Measurements from ENCODE around the gene CDK11B. TPM values are rescaled to one million over a fixed set of nuclear protein-coding genes. Genes with fewer than 3 reads are reported as not detected.
"Not testable (repeated sequence)": the region's sequence is repeated elsewhere in the genome, so short reads cannot be mapped to it uniquely, and the experiment has no call there.

CDK11B gene
- total RNA-seq, 4 donors from 2014 or later: 16.3 to 25.3 (median 19.2) TPM

DNA sequence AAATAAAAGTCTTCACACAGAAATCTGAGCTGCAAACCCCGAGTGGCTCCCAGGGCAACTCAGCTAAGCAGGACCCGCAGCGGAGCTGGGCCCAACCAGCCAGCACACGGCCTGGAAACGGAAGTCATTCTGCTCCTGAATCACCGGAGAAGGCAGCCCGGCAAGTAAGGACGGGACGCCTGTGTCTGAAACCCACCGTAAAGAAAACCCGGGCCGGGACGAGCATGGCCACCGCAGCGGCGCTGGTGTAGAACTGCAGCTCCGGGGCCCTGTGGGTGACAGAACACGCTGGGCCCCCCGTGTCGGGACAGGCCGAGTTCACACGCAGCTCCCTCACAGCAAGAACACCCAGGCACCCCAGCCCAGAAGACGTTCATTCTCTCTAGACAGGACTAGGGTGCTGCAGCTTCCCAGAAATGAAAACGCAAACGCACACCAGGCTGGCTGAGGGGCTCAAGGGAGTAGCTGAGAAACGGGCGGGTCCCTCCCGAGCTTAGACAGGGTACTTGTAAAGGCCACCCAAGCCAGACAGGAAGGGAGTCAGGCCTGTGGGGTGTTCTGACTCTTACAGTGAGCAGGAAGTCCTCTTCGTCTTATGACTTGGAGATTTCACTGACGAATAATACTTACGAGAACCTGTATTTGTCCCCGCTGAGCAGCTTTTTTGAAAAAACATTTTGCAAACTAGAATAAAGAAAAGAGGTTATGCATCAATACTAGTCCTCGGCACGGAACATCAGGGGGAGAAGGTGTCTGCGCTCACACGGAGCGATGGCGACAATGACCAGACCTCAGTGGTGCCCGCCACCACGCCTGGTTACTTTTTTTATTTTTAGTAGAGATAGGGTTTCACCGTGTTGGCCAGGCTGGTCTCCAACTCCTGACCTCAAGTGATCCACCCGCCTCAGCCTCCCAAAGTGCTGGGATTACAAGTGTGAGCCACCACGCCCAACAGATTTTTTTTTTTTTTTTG lies 10.9 kb upstream of the CDK11B start:
- TF ChIP-seq, protein P1, sequence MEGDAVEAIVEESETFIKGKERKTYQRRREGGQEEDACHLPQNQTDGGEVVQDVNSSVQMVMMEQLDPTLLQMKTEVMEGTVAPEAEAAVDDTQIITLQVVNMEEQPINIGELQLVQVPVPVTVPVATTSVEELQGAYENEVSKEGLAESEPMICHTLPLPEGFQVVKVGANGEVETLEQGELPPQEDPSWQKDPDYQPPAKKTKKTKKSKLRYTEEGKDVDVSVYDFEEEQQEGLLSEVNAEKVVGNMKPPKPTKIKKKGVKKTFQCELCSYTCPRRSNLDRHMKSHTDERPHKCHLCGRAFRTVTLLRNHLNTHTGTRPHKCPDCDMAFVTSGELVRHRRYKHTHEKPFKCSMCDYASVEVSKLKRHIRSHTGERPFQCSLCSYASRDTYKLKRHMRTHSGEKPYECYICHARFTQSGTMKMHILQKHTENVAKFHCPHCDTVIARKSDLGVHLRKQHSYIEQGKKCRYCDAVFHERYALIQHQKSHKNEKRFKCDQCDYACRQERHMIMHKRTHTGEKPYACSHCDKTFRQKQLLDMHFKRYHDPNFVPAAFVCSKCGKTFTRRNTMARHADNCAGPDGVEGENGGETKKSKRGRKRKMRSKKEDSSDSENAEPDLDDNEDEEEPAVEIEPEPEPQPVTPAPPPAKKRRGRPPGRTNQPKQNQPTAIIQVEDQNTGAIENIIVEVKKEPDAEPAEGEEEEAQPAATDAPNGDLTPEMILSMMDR (IDR thresholded peaks at IDR 0.05): no peak
- no peak for ATAC-seq (ENCODE audit: low FRiP score)
- no peak for DNase-seq (ENCODE audit: low spot score)

DNA sequence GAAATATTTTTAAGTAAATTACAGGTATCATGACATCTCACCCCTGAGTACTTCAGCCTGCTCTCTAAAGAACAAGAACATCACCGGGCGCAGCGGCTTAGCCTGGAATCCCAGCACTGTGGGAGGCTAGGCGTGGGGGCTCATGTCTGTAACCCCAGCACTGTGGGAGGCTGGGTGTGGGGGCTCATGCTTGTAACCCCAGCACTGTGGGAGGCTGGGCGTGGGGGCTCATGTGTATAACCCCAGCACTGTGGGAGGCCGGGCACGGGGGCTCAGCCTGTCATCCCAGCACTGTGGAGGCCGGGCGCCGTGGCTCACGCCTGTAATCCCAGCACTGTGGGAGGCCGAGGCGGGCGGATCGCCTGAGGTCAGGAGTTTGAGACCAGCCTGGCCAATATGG lies 7.7 kb upstream of the CDK11B start:
- DNase-seq (ENCODE audit: low spot score) (no peak), ATAC-seq (ENCODE audit: low FRiP score) (no peak)
- TF ChIP-seq, protein P1 (IDR thresholded peaks at IDR 0.05): no peak

DNA sequence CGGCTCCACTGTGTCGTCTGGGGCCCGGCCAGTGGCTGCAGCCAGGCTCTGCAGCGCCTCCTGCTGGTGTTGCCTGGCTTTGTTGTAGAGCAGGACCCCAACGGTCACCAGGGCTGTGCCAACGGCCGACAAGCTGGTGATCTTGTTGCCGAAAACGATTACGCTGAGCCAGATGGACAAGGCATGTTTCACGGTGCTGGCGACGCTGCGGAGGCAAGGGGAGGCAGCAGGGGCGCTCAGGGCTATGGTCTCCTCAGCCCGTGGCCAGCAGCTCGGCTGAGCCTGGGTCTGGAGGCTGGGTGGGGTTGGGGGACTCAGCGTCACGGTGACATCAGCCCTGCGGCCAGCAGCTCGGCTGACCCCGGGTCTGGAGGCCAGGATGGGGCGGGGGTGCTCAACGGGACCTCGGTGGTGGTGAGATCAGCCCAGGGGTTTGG lies 7.0 kb upstream of the CDK11B start:
- TF ChIP-seq, protein P1 (IDR thresholded peaks at IDR 0.05): no peak
- DNase-seq (ENCODE audit: low spot score) (no peak), ATAC-seq (ENCODE audit: low FRiP score) (no peak)

DNA sequence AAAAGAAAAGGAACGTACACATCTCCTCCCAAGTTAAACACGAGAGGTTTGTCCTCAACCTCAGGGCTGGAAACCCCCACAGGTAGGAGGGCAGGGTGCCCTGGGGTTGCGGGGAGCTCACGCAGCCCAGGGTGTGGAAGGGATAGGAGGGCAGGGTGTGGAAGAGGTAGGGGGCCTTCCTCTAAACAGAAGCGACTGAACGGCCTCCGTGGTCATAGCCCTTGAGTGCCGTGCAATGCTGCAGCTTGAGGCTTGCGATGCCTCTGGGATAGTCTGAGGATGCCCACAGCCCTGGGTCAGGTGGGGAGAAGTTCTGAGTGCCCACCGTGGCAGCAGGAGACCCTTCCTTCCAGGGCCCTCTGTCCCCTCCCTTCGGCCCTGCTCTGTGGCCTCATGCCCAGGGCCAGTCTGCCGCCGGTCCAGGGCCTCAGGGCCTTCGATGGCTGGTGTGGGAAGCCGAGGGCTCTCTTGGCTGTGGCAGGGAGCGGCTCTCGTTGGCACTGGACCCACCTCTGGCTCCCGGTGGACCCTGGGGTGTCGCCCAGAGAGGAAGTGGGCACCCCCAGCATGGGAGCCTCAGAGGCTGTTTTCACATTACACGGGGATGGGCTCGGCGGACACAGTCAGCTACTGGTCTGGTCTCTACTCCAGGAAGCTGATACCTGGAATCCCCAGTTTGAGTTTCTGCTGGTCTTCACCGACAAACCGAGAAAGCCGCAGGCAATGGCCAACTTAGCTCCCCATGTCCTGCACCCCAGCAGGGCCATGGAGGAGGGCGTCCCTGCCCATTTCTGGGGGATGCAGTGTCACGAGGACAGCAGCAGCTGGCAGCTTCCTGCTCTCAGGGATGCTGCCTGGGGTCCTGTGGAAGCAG lies 6.4 kb upstream of the CDK11B start:
- no peak for ATAC-seq (ENCODE audit: low FRiP score)
- TF ChIP-seq, protein P1 (IDR thresholded peaks at IDR 0.05): no peak
- DNase-seq (ENCODE audit: low spot score): no peak

DNA sequence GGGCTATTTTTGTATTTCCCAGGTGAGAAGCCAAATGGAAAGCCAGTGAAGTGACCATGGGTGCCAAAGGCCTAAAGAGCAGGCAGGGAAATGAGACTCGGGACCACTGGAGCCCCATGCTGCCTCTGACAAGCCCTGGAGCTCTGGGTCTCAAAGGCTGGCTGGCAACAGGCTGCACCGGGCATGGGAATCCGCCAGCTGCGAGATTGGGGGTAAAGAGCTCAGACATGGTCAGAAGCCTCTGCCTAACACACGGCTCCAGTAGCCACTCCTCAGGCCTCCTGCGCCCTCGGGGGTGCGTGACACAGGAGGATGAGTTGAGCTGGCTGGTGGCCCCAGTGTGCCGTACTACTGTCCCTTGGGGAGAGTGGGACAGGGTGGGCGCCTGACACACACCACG lies 5.5 kb upstream of the CDK11B start:
- not testable (repeated sequence) for DNase-seq (ENCODE audit: low spot score); ATAC-seq (ENCODE audit: low FRiP score)

DNA sequence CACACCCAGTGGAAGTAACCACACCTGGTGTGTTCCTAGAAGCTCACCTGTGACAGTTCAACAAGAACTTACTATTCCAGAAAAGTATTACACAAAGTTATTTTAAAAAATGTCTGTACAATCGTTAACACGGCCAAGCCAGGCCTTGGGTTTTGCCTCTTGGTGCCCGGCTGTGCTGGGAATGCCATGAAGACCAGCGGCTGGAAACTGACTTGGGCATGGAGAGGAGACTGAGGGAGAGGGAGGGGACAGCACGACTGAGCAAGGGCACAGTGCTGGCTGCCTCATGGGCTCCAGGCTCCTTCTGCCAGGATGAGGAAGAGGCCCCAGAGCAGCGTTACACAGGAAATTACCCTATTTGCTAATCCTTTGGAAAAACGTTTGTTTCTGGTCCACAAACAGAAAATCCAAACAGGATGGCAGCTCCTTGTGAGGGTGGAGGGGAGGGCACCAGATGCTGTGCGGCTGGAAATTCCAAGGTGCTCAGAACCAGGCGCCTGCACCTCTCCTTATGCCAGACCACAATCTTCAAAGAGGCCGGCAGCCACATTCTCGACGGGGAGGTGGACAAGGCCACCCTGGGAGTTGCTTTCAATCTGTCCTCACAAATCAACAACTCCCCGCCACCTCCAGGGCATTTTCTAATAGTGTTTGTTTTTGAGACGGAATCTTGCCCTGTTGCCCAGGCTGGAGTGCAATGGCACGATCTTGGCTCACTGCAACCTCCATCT lies 4.2 kb upstream of the CDK11B start:
- DNase-seq (ENCODE audit: low spot score); ATAC-seq (ENCODE audit: low FRiP score): not testable (repeated sequence)

DNA sequence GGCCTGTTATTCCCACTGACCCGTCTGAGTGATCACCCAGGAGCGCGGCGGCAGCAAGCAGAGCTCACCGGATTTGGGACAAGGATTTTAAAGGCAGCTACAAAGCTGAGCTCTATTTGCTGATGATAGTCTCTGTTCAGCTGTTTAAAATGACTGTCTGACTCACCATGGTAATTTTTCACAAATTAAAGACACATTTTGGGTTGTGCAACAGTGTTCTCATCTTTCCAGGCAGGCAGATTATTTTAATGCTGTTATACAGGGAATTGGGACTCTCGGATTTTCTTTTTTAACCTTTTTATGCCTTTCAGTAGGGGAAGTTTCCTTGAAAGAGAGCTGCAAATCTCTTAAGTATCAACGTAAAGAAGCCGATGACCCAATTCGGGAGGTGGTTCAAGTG lies 3.6 kb upstream of the CDK11B start:
- ATAC-seq (ENCODE audit: low FRiP score): peak; percentile 8

DNA sequence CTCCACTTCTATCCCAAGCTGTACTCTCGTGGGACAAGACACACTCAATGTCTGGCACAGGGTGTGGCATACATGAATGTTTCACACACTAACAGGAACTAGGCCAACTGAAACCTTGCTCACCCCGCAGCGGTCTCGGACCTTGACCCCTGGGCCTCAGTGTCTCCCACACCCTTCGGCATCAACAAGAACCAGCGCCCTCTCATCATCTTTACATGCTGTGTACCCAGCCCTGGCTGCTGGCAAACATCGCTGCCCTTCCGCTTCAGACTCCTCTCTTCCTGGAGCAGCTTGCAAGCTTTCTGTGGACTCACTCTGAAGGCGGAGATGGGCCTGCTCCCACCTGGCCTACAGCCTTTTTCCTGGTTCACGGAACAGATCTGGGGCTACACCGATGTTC lies 10.5 kb downstream of the CDK11B start:
- not testable (repeated sequence) for DNase-seq (ENCODE audit: low spot score)
- peak; percentile 9 for ATAC-seq (ENCODE audit: low FRiP score)

More for the DNA sequence above, 3.6 kb upstream of the CDK11B start:
- DNase-seq (ENCODE audit: low spot score): not testable (repeated sequence)

DNA sequence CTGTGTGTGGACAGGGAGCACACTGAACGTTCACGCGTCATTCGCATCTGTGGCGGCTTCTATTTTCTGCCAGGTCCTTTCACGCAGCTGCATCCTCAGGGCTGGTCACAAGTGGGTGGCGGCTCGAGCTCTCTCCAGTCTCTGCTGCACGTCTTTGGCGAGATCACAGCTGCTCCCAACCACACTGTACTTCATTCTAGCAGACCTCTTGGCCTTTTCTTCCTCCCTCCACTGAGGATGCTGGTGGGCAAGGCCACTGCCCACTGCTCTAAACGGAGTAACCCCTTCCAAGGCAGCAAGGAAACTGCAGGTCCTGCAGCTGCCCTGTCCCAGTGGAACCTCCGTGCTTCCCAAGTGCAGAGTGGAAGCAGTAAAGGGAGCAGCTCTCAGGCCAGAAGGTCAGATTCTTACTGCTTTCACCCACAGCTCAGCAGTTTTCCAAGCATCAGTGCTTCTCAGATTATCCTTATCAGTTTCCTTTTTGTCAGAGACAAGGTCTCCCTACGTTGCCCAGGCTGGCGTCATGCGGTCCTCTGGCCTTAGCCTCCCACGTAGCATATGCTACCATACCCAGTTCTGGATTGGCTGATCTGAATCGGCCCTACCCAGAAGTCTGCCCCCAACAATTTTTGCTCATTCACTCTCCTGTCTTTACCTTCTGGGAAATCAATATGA lies 11.1 kb downstream of the CDK11B start:
- peak; percentile 13 for ATAC-seq (ENCODE audit: low FRiP score)
- DNase-seq (ENCODE audit: low spot score): not testable (repeated sequence)

DNA sequence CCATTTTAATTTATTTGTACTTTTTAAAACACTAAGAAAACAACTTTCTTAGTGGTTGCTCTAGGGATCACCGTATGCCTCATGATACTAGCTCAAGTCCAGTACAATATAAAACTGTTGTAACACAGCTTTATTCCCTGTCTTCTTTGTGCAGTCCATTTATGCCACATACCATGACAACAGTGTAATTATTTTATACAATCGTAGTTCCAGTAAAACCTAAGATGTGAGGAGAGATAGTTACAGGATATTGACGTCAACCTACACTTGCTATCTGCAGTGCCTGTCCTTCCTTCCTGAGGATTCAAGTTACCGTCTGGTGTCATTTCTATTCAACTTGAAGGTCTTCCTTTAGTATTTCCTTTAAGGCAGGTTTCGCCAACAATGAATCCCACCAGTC lies 12.5 kb downstream of the CDK11B start:
- DNase-seq (ENCODE audit: low spot score); ATAC-seq (ENCODE audit: low FRiP score): not testable (repeated sequence)

DNA sequence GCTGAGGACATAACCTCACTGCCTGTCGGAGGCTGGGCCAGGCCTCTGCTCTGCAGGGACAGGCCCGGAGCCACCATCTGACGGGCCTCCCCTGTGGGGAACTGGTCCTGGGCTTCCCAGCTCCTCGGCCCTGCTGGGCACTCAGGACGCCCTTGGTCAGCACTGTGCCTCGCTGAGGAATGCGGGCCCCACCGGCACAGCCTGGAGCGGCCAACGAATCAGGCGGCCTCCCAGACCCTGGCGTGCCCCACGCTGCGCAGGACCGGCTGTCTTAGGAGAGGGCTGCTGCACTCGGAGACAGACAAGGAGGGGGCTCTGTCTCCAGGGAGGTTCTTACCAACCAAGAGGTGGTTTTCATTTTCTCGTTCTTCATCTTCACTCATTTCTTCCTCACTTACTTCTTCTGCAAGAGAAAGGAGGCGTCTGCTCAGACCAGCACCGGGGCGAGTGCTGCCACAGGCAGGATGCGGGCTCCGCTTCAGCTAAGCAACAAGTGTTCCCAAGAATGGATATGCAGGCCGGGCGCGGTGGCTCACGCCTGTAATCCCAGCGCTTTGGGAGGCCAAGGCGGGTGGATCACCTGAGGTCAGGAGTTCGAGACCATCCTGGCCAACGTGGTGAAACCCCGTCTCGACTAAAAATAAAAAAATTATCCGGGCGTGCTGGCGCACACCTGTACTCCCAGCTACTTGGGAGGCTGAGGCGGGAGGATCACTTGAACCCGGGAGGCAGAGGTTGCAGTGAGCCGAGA lies 17.9 kb downstream of the CDK11B start:
- not testable (repeated sequence) for DNase-seq (ENCODE audit: low spot score); ATAC-seq (ENCODE audit: low FRiP score)

DNA sequence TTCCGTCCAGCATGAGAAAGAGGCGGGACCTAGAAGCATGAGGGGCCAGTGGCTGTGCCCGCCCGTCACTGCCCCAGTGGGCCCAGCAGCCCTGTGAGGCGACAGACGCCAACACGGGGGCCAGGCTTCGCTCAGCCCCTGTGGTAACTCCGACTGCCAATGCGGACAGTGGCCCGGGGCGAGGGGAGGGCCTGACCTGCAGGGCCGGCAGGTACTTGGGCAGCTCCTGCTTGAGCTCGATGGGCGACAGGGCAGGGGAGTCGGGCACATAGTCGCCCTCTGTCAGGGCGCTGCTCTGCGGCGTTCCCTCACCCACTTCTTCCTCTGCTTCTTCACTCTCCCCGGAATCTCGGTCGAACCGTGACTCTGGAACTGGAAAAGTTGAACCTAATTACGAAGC lies 18.7 kb downstream of the CDK11B start:
- DNase-seq (ENCODE audit: low spot score); ATAC-seq (ENCODE audit: low FRiP score): not testable (repeated sequence)

Measured in omental fat pad (tissue), 4 donors.